IMR-90 (cell line): ENCODE data around the gene ANKRD31. TPM values are rescaled to one million over a fixed set of nuclear protein-coding genes. Genes with fewer than 3 reads are reported as not detected.

Experiments used
- ATAC-seq: fragments of 200-7000 bp; cut with Tn5 transposase; 2 replicates; pipeline ENCODE4 v1.9.1; 2020; ENCODE audit warnings: low read depth, mild to moderate bottlenecking, moderate library complexity
- BruUV-seq: library from RNA; stranded (reverse); fragments of 400-500 nt; replicated peaks from 2 replicates; lab custom pipeline; 2021; lab: Mats Ljungman, UMichigan
- CTCF ChIA-PET: fragments of 300-600 bp; formaldehyde crosslinking; extraction: SDS; loops from one replicate; lab custom pipeline; 2021; ENCODE audit warnings: antibody characterized with exemption; lab: Yijun Ruan, JAX
- POLR2A ChIA-PET: fragments of 300-600 bp; sonication (Branson Sonifier 250); formaldehyde crosslinking; loops from one replicate; lab custom pipeline; 2022; ENCODE audit warnings: antibody characterized with exemption; ENCODE audit not compliant: unreplicated experiment; lab: Charles Lee
- DNase-seq: peaks from one replicate; pipeline ENCODE4 v3.0.0; 2013
- H2AFZ ChIP-seq: replicated peaks from 2 replicates; pipeline ENCODE3; 2013; ENCODE audit warnings: low read length, mild to moderate bottlenecking; ENCODE audit not compliant: poor library complexity
- H2AK5ac ChIP-seq: 2 replicates; pipeline ENCODE4 v1.6.1; 2013; ENCODE audit warnings: low read depth, low read length, inconsistent platforms
- H2AK9ac ChIP-seq: replicated peaks from 2 replicates; pipeline ENCODE3; 2013; ENCODE audit warnings: mild to moderate bottlenecking, low read depth, low read length, moderate library complexity; ENCODE audit not compliant: poor library complexity
- H2BK120ac ChIP-seq: 2 replicates; pipeline ENCODE4 v1.6.1; 2013; ENCODE audit warnings: low read depth, low read length, inconsistent platforms
- H2BK15ac ChIP-seq: 3 replicates; pipeline ENCODE4 v1.6.1; 2013; ENCODE audit warnings: low read depth, low read length, inconsistent platforms
- H2BK20ac ChIP-seq: 2 replicates; pipeline ENCODE4 v1.6.1; 2013; ENCODE audit warnings: low read depth, mild to moderate bottlenecking, inconsistent platforms, low read length, moderate library complexity
- H2BK5ac ChIP-seq: 2 replicates; pipeline ENCODE4 v1.6.1; 2013; ENCODE audit warnings: mild to moderate bottlenecking, low read depth, low read length, inconsistent platforms; ENCODE audit not compliant: poor library complexity, severe bottlenecking
- H3K14ac ChIP-seq: replicated peaks from 2 replicates; pipeline ENCODE4 v1.6.1; 2013; ENCODE audit warnings: low read depth, low read length, inconsistent platforms
- H3K18ac ChIP-seq: 2 replicates; pipeline ENCODE4 v1.6.1; 2013; ENCODE audit warnings: low read depth, low read length, control low read depth
- H3K23ac ChIP-seq: 2 replicates; pipeline ENCODE4 v1.6.1; 2013; ENCODE audit warnings: low read depth, low read length, inconsistent platforms
- H3K27ac ChIP-seq: 2 replicates; pipeline ENCODE4 v1.5.1; 2013; ENCODE audit warnings: mild to moderate bottlenecking, control low read depth, low read length; ENCODE audit not compliant: insufficient read depth
- H3K27me3 ChIP-seq: 2 replicates; pipeline ENCODE4 v1.6.1; 2013; ENCODE audit warnings: low read length; ENCODE audit not compliant: control insufficient read depth, insufficient read depth
- H3K36me3 ChIP-seq: 2 replicates; pipeline ENCODE4 v1.6.1; 2013; ENCODE audit warnings: low read length, mixed read lengths; ENCODE audit not compliant: control insufficient read depth, insufficient read depth
- H3K4ac ChIP-seq: 2 replicates; pipeline ENCODE4 v1.6.1; 2013; ENCODE audit warnings: low read depth, low read length, inconsistent platforms
- H3K4me1 ChIP-seq: 2 replicates; pipeline ENCODE4 v1.6.1; 2013; ENCODE audit warnings: low read length, mixed read lengths; ENCODE audit not compliant: control insufficient read depth, insufficient read depth
- H3K4me2 ChIP-seq: 2 replicates; pipeline ENCODE4 v1.6.1; 2013; ENCODE audit warnings: low read depth, mild to moderate bottlenecking, control low read depth, low read length, moderate library complexity
- H3K4me3 ChIP-seq: 2 replicates; pipeline ENCODE4 v1.5.1; 2013; ENCODE audit warnings: low read depth, mild to moderate bottlenecking, control low read depth, low read length, moderate library complexity; ENCODE audit not compliant: insufficient read depth
- H3K56ac ChIP-seq: 2 replicates; pipeline ENCODE4 v1.6.1; 2013; ENCODE audit warnings: low read length, inconsistent platforms; ENCODE audit not compliant: insufficient read depth; ENCODE audit errors: extremely low read depth
- H3K79me1 ChIP-seq, 2 experiments: 2 replicates each; pipeline ENCODE4 v1.6.1; 2013; ENCODE audit warnings: low read length in 2 of 2, inconsistent platforms in 1 of 2, low read depth in 1 of 2
- H3K9ac ChIP-seq: 2 replicates; pipeline ENCODE4 v1.6.1; 2013; ENCODE audit warnings: low read depth, low read length, control low read depth
- H3K9me1 ChIP-seq: 2 replicates; pipeline ENCODE4 v1.6.1; 2013; ENCODE audit warnings: low read length, inconsistent platforms; ENCODE audit not compliant: insufficient read depth
- H3K9me3 ChIP-seq: 2 replicates; pipeline ENCODE4 v1.6.1; 2013; ENCODE audit warnings: low read length; ENCODE audit not compliant: control insufficient read depth, insufficient read depth
- H4K20me1 ChIP-seq: 2 replicates; pipeline ENCODE4 v1.6.1; 2013; ENCODE audit warnings: low read length, inconsistent platforms; ENCODE audit not compliant: insufficient read depth
- H4K5ac ChIP-seq: 2 replicates; pipeline ENCODE4 v1.6.1; 2013; ENCODE audit warnings: mild to moderate bottlenecking, low read depth, low read length, control low read depth
- H4K8ac ChIP-seq, 2 experiments: 2 replicates each; pipeline ENCODE4 v1.6.1; 2013; ENCODE audit warnings: low read depth in 2 of 2, low read length in 2 of 2, control low read depth in 1 of 2, inconsistent platforms in 1 of 2
- H4K91ac ChIP-seq: 2 replicates; pipeline ENCODE4 v1.6.1; 2013; ENCODE audit warnings: low read depth, low read length, inconsistent platforms; ENCODE audit not compliant: insufficient read depth
- BHLHE40 ChIP-seq: fragments of 150-350 bp; IDR thresholded peaks from 2 replicates; pipeline ENCODE4 v1.6.1; 2016; ENCODE audit warnings: mild to moderate bottlenecking, low read depth, low read length
- CEBPB ChIP-seq: IDR thresholded peaks from 2 replicates; pipeline ENCODE4 v1.6.1; 2012; ENCODE audit warnings: low read depth, low read length, improper control_type of control experiment
- CHD1 ChIP-seq: IDR thresholded peaks from 2 replicates; pipeline ENCODE4 v1.6.1; 2012; ENCODE audit warnings: low read depth, low read length, improper control_type of control experiment
- FOS ChIP-seq: fragments of 150-350 bp; IDR thresholded peaks from 2 replicates; pipeline ENCODE4 v1.6.1; 2016; ENCODE audit warnings: low read depth, low read length
- MAFK ChIP-seq: IDR thresholded peaks from 2 replicates; pipeline ENCODE4 v1.6.1; 2012; ENCODE audit warnings: low read depth, low read length, improper control_type of control experiment
- MAZ ChIP-seq: IDR thresholded peaks from 2 replicates; pipeline ENCODE4 v1.6.1; 2012; ENCODE audit warnings: low read depth, mild to moderate bottlenecking, low read length, improper control_type of control experiment, moderate library complexity, borderline replicate concordance
- MXI1 ChIP-seq: IDR thresholded peaks from 2 replicates; pipeline ENCODE4 v1.6.1; 2012; ENCODE audit warnings: low read depth, mild to moderate bottlenecking, low read length, moderate library complexity, borderline replicate concordance
- NFE2L2 ChIP-seq: fragments of 150-350 bp; IDR thresholded peaks from 2 replicates; pipeline ENCODE4 v1.6.1; 2016; ENCODE audit warnings: low read depth, mild to moderate bottlenecking, low read length
- POLR2A ChIP-seq: IDR thresholded peaks from 2 replicates; pipeline ENCODE4 v1.6.1; 2012; ENCODE audit warnings: mild to moderate bottlenecking, low read depth, low read length
- RCOR1 ChIP-seq: IDR thresholded peaks from 2 replicates; pipeline ENCODE4 v1.6.1; 2012; ENCODE audit warnings: mild to moderate bottlenecking, low read length, improper control_type of control experiment; ENCODE audit not compliant: insufficient replicate concordance
- RFX5 ChIP-seq: IDR thresholded peaks from 2 replicates; pipeline ENCODE4 v1.8.0; 2012; ENCODE audit warnings: low read depth, mild to moderate bottlenecking, low read length, moderate library complexity
- WGBS, 2 experiments: methylation state at CpG; one replicate each; pipeline versions ENCODE4 v1.1.5 to v1.1.7; 2013; ENCODE audit warnings: missing lambda C conversion rate in 2 of 2; ENCODE audit not compliant: insufficient read length in 1 of 2; ENCODE audit errors: extremely low coverage in 2 of 2; 5-methylcytosine and 5-hydroxymethylcytosine counted together
- dilution Hi-C: fragments of 300-500 bp; cut with HindIII; formaldehyde crosslinking; loops from one replicate; pipeline ENCODE4 v1.14.3; 2018; ENCODE audit warnings: low sequenced_read_pairs; ENCODE audit not compliant: unreplicated experiment
- in situ Hi-C: fragments of 300-500 bp; cut with MboI; formaldehyde crosslinking; loops from 3 replicates; pipeline ENCODE4 v1.14.3; 2019; ENCODE audit warnings: low sequenced_read_pairs, inconsistent platforms, mixed read lengths
- intact Hi-C: fragments of 100-400 bp; cut with micrococcal nuclease; formaldehyde crosslinking; loops from 2 replicates; pipeline ENCODE4 v1.10.0; 2022
- polyA plus RNA-seq, 3 experiments: library from polyadenylated mRNA; depleted of rRNA; stranded (reverse); fragments of >200 nt; gene quantifications; 2 replicates each; pipeline ENCODE4 v1.2.3, GENCODE V29; 2012; ENCODE audit warnings: low replicate concordance in 1 of 3
- total RNA-seq: library from RNA; depleted of rRNA; stranded (reverse); fragments of >200 nt; gene quantifications from 2 replicates; pipeline ENCODE4 v1.2.3, GENCODE V29; 2012
- TF ChIP-seq, protein P1 (sequence below): fragments of 150-350 bp; IDR thresholded peaks from 2 replicates; pipeline ENCODE4 v1.6.1; 2017; ENCODE audit warnings: mild to moderate bottlenecking, antibody characterized with exemption, low read length, low read depth
- TF ChIP-seq, protein P2 (sequence below): fragments of 150-350 bp; IDR thresholded peaks from 2 replicates; pipeline ENCODE4 v1.6.1; 2016; ENCODE audit warnings: low read depth, mild to moderate bottlenecking, low read length, moderate library complexity, borderline replicate concordance
- TF ChIP-seq, protein P3 (sequence below): conservative IDR thresholded peaks from 2 replicates; pipeline ENCODE4 v1.5.1; 2012; ENCODE audit warnings: mild to moderate bottlenecking, low read depth, low read length, improper control_type of control experiment

ANKRD31 gene
- total and polyA plus RNA-seq, 2 of the 4 experiments (the other 2 are of a cell fraction): under 0.01 to 0.02 TPM

DNA sequence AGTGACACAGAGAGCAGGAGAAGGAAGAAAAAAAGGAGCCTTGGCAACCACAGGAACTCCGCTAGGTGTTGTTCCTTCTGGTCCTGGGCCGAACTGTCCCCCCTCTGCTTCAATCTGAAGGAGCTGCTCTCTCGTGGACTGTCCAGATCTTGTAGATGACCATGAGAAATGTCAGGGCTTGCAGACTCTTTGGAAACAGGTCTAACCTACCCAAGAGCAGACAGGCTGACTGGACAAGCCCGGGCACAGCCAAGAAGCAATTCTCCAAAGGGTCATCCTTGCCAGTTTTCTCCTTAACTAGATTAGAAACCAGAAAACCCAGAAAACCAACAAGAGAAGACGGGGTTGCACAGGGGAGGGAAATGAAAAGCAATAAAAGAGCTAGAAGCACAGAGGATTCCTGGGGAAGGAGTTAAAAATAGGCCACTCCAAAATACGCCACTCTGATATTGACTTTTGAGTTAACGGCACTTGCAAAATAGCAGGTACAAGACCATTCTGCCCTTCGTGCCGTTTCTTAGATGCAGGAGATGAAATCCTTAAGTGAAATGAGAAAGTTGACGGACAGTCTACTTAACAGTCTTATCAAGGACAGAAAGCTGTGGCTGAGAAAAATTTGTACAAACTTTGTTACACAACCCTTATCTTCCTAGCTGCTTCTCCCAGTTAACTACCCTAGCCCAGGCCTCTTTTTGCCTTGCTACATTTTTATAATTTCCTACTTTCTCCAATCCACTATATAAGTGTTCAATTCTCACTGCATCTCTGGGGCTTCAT lies 190.1 kb downstream of the ANKRD31 start:
- intact Hi-C loops: loop anchor here (5.0 kb wide), 1 partner anchor 1211 kb away; no protein-coding TSS in a partner anchor
- ChIA-PET POLR2A (no interaction called here), CTCF (no interaction called here)
- DNase-seq (no peak), ATAC-seq (no peak)
- H3K27ac ChIP-seq: no peak overlapping the region
- no TSS peak for BruUV-seq
- H2BK15ac ChIP-seq: no peak overlapping the region
- H2BK20ac ChIP-seq: peak overlapping the region; percentile 44; the same call in 1 of the 2 replicates
- H3K27me3 ChIP-seq: no peaks in the 10 kb centered on the region
- no peak overlapping the region for H3K4ac ChIP-seq
- H3K9me1 ChIP-seq: peaks cover 26% of the 10 kb centered on the region
- H4K5ac ChIP-seq: peak overlapping the region; percentile 1; the same call in 1 of the 2 replicates
- peaks cover 3 to 40% of the 10 kb centered on the region in 2 experiments; a peak in 3 of 4 replicates for H3K79me1 ChIP-seq
- H2AFZ ChIP-seq: no peak overlapping the region
- no peak overlapping the region for H2AK9ac ChIP-seq
- H4K8ac ChIP-seq: no peak overlapping the region; a peak in 1 of 4 replicates
- H3K23ac ChIP-seq: no peak overlapping the region
- no peak overlapping the region for H2BK120ac ChIP-seq
- no peak overlapping the region for H3K14ac ChIP-seq
- H4K91ac ChIP-seq: no peak overlapping the region; the same call in 1 of the 2 replicates
- H3K4me2 ChIP-seq: no peak overlapping the region
- dilution Hi-C loops: no loop called here
- 100% methylated on average over 2 of the region's 10 CpGs; no CpG with 5 or more reads in 1 of the 2 experiments for WGBS, 2 experiments
- in situ Hi-C loops: no loop called here
- H2BK5ac ChIP-seq: no peak overlapping the region
- H3K56ac ChIP-seq: no peak overlapping the region
- H2AK5ac ChIP-seq: no peak overlapping the region
- peak overlapping the region; percentile 29; the same call in 1 of the 2 replicates for H3K18ac ChIP-seq
- peaks cover 9% of the 10 kb centered on the region for H3K36me3 ChIP-seq
- H4K20me1 ChIP-seq: peaks cover 7% of the 10 kb centered on the region; the same call in 1 of the 2 replicates
- no peak overlapping the region for H3K4me3 ChIP-seq
- no peak overlapping the region for H3K9ac ChIP-seq
- peaks cover 17% of the 10 kb centered on the region for H3K4me1 ChIP-seq
- H3K9me3 ChIP-seq: no peaks in the 10 kb centered on the region
- TF ChIP-seq FOS (no peak), RCOR1 (no peak), RFX5 (no peak), BHLHE40 (no peak), MAFK (no peak), CHD1 (no peak), POLR2A (no peak), MXI1 (no peak), MAZ (no peak), CEBPB (no peak), NFE2L2 (no peak)
- TF ChIP-seq, protein P1, sequence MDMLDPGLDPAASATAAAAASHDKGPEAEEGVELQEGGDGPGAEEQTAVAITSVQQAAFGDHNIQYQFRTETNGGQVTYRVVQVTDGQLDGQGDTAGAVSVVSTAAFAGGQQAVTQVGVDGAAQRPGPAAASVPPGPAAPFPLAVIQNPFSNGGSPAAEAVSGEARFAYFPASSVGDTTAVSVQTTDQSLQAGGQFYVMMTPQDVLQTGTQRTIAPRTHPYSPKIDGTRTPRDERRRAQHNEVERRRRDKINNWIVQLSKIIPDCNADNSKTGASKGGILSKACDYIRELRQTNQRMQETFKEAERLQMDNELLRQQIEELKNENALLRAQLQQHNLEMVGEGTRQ: no peak
- TF ChIP-seq, protein P2, sequence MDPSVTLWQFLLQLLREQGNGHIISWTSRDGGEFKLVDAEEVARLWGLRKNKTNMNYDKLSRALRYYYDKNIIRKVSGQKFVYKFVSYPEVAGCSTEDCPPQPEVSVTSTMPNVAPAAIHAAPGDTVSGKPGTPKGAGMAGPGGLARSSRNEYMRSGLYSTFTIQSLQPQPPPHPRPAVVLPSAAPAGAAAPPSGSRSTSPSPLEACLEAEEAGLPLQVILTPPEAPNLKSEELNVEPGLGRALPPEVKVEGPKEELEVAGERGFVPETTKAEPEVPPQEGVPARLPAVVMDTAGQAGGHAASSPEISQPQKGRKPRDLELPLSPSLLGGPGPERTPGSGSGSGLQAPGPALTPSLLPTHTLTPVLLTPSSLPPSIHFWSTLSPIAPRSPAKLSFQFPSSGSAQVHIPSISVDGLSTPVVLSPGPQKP: no peak
- TF ChIP-seq, protein P3, sequence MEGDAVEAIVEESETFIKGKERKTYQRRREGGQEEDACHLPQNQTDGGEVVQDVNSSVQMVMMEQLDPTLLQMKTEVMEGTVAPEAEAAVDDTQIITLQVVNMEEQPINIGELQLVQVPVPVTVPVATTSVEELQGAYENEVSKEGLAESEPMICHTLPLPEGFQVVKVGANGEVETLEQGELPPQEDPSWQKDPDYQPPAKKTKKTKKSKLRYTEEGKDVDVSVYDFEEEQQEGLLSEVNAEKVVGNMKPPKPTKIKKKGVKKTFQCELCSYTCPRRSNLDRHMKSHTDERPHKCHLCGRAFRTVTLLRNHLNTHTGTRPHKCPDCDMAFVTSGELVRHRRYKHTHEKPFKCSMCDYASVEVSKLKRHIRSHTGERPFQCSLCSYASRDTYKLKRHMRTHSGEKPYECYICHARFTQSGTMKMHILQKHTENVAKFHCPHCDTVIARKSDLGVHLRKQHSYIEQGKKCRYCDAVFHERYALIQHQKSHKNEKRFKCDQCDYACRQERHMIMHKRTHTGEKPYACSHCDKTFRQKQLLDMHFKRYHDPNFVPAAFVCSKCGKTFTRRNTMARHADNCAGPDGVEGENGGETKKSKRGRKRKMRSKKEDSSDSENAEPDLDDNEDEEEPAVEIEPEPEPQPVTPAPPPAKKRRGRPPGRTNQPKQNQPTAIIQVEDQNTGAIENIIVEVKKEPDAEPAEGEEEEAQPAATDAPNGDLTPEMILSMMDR: no peak
